Large intestine (tissue), 3 donors: ENCODE results near the gene RALBP1. TPM values are rescaled to one million over a fixed set of nuclear protein-coding genes. Genes with fewer than 3 reads are reported as not detected.

Experiments
- DNase-seq, 2 donors: peaks; one replicate each; pipeline versions ENCODE4 v3.0.0 to v3.0.0-alpha.2; 2013
- H3K27ac ChIP-seq: one replicate; pipeline ENCODE4 v1.5.1; 2013; ENCODE audit warnings: low read length
- H3K27me3 ChIP-seq: 2 replicates; pipeline ENCODE4 v1.6.1; 2013; ENCODE audit warnings: low read length; ENCODE audit not compliant: control insufficient read depth, insufficient read depth
- H3K36me3 ChIP-seq: 2 replicates; pipeline ENCODE4 v1.6.1; 2013; ENCODE audit warnings: low read length; ENCODE audit not compliant: control insufficient read depth, insufficient read depth
- H3K4me1 ChIP-seq: one replicate; pipeline ENCODE4 v1.6.1; 2013; ENCODE audit warnings: low read length; ENCODE audit not compliant: control insufficient read depth, insufficient read depth
- H3K4me3 ChIP-seq: one replicate; pipeline ENCODE4 v1.5.1; 2013; ENCODE audit warnings: low read length
- H3K9me3 ChIP-seq: one replicate; pipeline ENCODE4 v1.6.1; 2013; ENCODE audit warnings: mild to moderate bottlenecking, low read depth, low read length, moderate library complexity; ENCODE audit not compliant: control insufficient read depth
- WGBS: methylation state at CpG from one replicate; pipeline ENCODE4 v1.1.5; 2013; ENCODE audit warnings: low lambda C conversion rate; ENCODE audit not compliant: insufficient coverage; 5-methylcytosine and 5-hydroxymethylcytosine counted together
- polyA plus RNA-seq: library from polyadenylated mRNA; unstranded; fragments of 120-200 nt; gene quantifications from one replicate; pipeline ENCODE4 v1.2.1, GENCODE V29; 2013

The RALBP1 gene
- polyA plus RNA-seq, 1 donor: 31.3 TPM

- Histone ChIP-seq H3K4me1 (no peaks in the 10 kb centered on the region), H3K36me3 (peaks cover 47% of the 10 kb centered on the region), H3K27ac (no peak overlapping the region), H3K27me3 (no peaks in the 10 kb centered on the region), H3K4me3 (no peak overlapping the region), H3K9me3 (no peaks in the 10 kb centered on the region)
- DNase-seq: no peak
- WGBS: no CpG with 5 or more reads among the region's 2 CpGs
Observed at GRCh38 chr18:9561759-9562158, 86.4 kb downstream of the RALBP1 start.

- no peak for DNase-seq
- no peak overlapping the region for H3K27ac ChIP-seq
- H3K4me3 ChIP-seq: no peak overlapping the region
- H3K9me3 ChIP-seq: no peaks in the 10 kb centered on the region
- 100% methylated on average over 2 of the region's 4 CpGs for whole genome bisulfite sequencing
- no peaks in the 10 kb centered on the region for H3K4me1 ChIP-seq
- no peaks in the 10 kb centered on the region for H3K27me3 ChIP-seq
- H3K36me3 ChIP-seq: peaks cover 51% of the 10 kb centered on the region
Observed at GRCh38 chr18:9562584-9562983, 87.3 kb downstream of the RALBP1 start.

DNA sequence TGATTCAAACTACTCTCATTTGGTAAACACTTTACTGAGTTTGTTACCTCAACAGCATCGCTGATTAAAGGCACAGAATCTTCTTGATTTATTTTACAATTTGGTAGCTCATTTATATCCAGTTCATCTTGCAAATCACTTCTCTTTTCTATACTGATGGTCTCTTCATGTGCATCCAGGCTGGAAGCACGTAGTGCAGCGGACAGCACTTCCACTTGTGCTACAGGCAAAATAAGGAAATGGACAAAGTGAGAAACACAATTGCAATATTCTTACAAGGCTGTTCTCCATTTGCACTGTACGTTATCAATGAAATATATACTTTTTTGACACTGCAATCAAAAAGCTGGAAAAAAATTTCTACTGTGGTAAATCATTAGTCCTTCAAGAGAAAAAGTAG is 88.0 kb downstream of the RALBP1 start:
- DNase-seq: no peak
- Histone ChIP-seq H3K27ac (no peak overlapping the region), H3K36me3 (peaks cover 54% of the 10 kb centered on the region), H3K4me3 (no peak overlapping the region), H3K4me1 (no peaks in the 10 kb centered on the region), H3K27me3 (no peaks in the 10 kb centered on the region), H3K9me3 (no peaks in the 10 kb centered on the region)
- 100% methylated on average over 4 of the region's 4 CpGs for WGBS

DNA sequence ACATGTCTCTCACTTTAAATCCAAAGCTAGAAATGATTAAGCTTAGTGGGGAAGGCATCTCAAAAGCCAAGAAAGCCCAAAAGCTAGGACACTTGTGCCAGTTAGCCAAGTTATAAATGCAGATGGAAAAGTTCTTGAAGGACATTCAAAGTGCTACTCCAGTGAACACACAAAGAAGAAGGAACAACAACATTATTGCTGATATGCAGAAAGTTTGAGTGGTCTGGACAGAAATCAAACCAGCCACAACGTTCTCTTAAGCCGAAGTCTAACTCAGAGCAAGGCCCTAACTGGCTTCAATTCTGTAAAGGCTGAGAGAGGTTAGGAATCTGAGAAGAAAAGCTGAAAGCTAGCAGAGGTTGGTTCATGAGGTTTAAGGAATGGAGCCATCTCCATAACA is 90.1 kb downstream of the RALBP1 start:
- peaks cover 4% of the 10 kb centered on the region for H3K4me1 ChIP-seq
- WGBS: no CpG with 5 or more reads among the region's 2 CpGs
- peaks cover 58% of the 10 kb centered on the region for H3K36me3 ChIP-seq
- no peaks in the 10 kb centered on the region for H3K9me3 ChIP-seq
- no peaks in the 10 kb centered on the region for H3K27me3 ChIP-seq
- H3K4me3 ChIP-seq: no peak overlapping the region
- DNase-seq: no peak
- no peak overlapping the region for H3K27ac ChIP-seq

DNA sequence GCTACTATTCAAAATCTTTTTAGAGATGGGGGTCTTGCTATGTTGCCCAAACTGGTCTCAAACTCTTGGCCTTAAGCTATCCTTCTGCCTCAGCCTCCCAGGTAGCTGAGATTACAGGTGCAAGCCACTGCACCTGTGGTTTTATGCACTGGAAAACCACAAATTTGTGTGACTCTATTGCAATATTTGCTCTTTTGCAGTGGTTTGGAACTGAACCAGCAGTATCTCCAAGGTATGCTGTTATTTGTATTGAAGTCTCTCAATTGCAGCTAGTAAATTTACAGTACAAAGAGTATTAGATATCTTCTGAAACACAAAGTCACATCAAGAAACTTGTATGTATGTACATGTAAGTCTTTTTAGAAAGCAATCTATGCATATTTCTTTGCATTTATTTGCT is 92.9 kb downstream of the RALBP1 start:
- Histone ChIP-seq H3K27ac (no peak overlapping the region), H3K27me3 (no peaks in the 10 kb centered on the region), H3K9me3 (no peaks in the 10 kb centered on the region), H3K36me3 (peaks cover 49% of the 10 kb centered on the region), H3K4me1 (peaks cover 7% of the 10 kb centered on the region), H3K4me3 (no peak overlapping the region)
- no peak for DNase-seq

DNA sequence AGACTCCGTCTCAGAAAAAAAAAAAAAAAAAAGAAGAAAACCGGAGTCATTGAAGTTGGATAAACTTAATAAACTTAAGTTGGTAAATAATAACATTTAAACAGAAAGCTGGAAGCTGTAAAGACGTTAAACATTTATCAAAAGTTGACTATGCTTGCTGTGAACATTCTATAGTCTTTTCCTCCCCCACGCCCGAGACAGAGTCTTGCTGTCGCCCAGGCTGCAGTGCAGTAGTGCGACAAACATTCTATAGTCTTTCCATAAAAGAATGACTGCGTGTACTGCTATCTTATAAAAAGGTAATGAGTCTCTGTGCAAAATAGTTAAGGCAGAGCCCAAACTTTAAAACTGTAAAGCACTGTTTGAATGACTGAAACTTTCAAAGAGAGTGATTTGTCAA is 93.9 kb downstream of the RALBP1 start:
- peaks cover 48% of the 10 kb centered on the region for H3K36me3 ChIP-seq
- no peaks in the 10 kb centered on the region for H3K27me3 ChIP-seq
- H3K27ac ChIP-seq: no peak overlapping the region
- DNase-seq: no peak
- H3K4me3 ChIP-seq: no peak overlapping the region
- no CpG with 5 or more reads among the region's 8 CpGs for WGBS
- no peaks in the 10 kb centered on the region for H3K9me3 ChIP-seq
- H3K4me1 ChIP-seq: peaks cover 7% of the 10 kb centered on the region

DNA sequence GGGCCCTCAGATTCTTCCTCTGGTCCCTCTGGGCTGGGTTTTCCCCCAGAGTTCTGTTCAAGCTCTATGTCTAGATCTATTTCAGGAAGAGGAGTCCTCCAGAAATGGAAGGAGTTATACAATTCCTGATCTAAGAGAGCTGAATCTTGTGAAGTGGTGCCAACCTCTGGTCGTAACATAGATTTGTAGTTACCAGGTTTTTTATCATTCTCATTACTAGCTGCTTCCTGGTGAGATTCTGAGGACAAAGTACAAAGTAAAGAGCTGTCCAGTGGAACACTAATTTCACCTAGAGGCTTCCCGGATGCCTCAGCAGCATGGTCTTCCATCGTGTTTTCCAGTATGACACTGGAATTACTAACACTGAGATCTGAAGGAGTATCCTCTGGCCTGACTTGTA is 94.9 kb downstream of the RALBP1 start:
- Histone ChIP-seq H3K4me3 (no peak overlapping the region), H3K27me3 (no peaks in the 10 kb centered on the region), H3K36me3 (peaks cover 49% of the 10 kb centered on the region), H3K4me1 (peaks cover 7% of the 10 kb centered on the region), H3K9me3 (no peaks in the 10 kb centered on the region), H3K27ac (peak overlapping the region; percentile 50)
- WGBS: 40% methylated on average over 1 of the region's 3 CpGs
- peak; percentile 44 to 75 for DNase-seq

DNA sequence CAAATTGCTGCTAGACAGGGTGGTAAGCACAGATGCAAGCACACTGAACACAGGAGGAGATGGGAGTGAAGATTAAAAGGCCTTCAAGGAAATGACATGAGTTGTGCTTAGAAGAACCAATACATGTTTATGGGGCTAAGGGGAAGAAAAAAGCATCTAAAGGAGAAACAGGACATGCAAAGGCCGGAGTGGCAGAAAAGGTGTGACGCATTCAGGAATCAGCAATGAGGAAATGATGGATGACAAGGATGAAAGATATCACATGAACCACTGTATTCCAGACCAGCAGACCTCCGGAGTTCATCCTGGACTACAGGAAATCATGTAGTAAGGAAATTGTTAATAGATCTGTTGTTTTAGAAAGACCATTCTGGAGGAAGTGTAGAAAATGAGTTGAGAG is 96.2 kb downstream of the RALBP1 start:
- Histone ChIP-seq H3K27me3 (no peaks in the 10 kb centered on the region), H3K36me3 (peaks cover 45% of the 10 kb centered on the region), H3K4me3 (no peak overlapping the region), H3K27ac (no peak overlapping the region), H3K4me1 (peaks cover 7% of the 10 kb centered on the region), H3K9me3 (no peaks in the 10 kb centered on the region)
- no peak for DNase-seq
- 96% methylated on average over 3 of the region's 3 CpGs for WGBS

GRCh38 chr18:9574473-9575115 is 99.3 kb downstream of the RALBP1 start:
- no peak for DNase-seq

GRCh38 chr18:9575558-9575957 is 100.2 kb downstream of the RALBP1 start:
- WGBS: no CpG with 5 or more reads among the region's 5 CpGs
- peak overlapping the region; percentile 34 for H3K27ac ChIP-seq
- peaks cover 30% of the 10 kb centered on the region for H3K36me3 ChIP-seq

More at GRCh38 chr18:9574473-9575115, 99.3 kb downstream of the RALBP1 start:
- Histone ChIP-seq H3K4me1 (peaks cover 7% of the 10 kb centered on the region), H3K9me3 (no peaks in the 10 kb centered on the region), H3K36me3 (peaks cover 33% of the 10 kb centered on the region), H3K4me3 (no peak overlapping the region), H3K27me3 (no peaks in the 10 kb centered on the region), H3K27ac (no peak overlapping the region)
- 82% methylated on average over 2 of the region's 7 CpGs for WGBS

GRCh38 chr18:9577361-9577760 is 102.0 kb downstream of the RALBP1 start:
- no peak overlapping the region for H3K27ac ChIP-seq
- H3K4me3 ChIP-seq: no peak overlapping the region
- H3K9me3 ChIP-seq: no peaks in the 10 kb centered on the region
- H3K36me3 ChIP-seq: peaks cover 34% of the 10 kb centered on the region
- no peaks in the 10 kb centered on the region for H3K4me1 ChIP-seq
- no peaks in the 10 kb centered on the region for H3K27me3 ChIP-seq
- WGBS: 100% methylated on average over 1 of the region's 9 CpGs
- DNase-seq: no peak

More at GRCh38 chr18:9575558-9575957, 100.2 kb downstream of the RALBP1 start:
- H3K4me3 ChIP-seq: no peak overlapping the region
- peak; percentile 88 to 91 for DNase-seq
- no peaks in the 10 kb centered on the region for H3K9me3 ChIP-seq
- no peaks in the 10 kb centered on the region for H3K27me3 ChIP-seq
- peaks cover 2% of the 10 kb centered on the region for H3K4me1 ChIP-seq
